Measurements from ENCODE around the gene PCDHA2.
A peak's percentile ranks its signal among the peaks of the same experiment; 100 is the strongest.
"Not testable (repeated sequence)": the region's sequence is repeated elsewhere in the genome, so short reads cannot be mapped to it uniquely, and the experiment has no call there.

Gene PCDHA2

GRCh38 chr5:140800816-140801493 is 6.3 kb downstream of the PCDHA2 start, which contains the start of gene PCDHA3:
Gene PCDHA3 (plus strand): TSS chr5:140801057.
- Histone ChIP-seq H3K27me3 (ENCODE audit: low read depth) (no peaks in the 10 kb centered on the region), H3K36me3 (replicated peaks) (no peaks in the 10 kb centered on the region), H3K4me1 (no peaks in the 10 kb centered on the region), H3K9me3 (peaks cover 4% of the 10 kb centered on the region; the same call in 1 of the 2 replicates), H3K4me3 (peak within 1 kb of the TSS; percentile 30)
- in situ Hi-C loops (cut with MboI; ENCODE audit: low sequenced_read_pairs): no loop called here
- DNase-seq (ENCODE audit: low spot score in 2 of 2): peak; percentile 64 to 74

GRCh38 chr5:140801494-140801841 is 6.8 kb downstream of the PCDHA2 start:
- peak overlapping the region; percentile 30 for H3K4me3 ChIP-seq
- peak; percentile 43 to 69 for DNase-seq (ENCODE audit: low spot score in 2 of 2)
- H3K27me3 ChIP-seq (ENCODE audit: low read depth): no peaks in the 10 kb centered on the region
- peaks cover 4% of the 10 kb centered on the region; the same call in 1 of the 2 replicates for H3K9me3 ChIP-seq
- in situ Hi-C loops (cut with MboI; ENCODE audit: low sequenced_read_pairs): no loop called here
- no peaks in the 10 kb centered on the region for H3K4me1 ChIP-seq
- no peaks in the 10 kb centered on the region for H3K36me3 ChIP-seq (replicated peaks)

- H3K4me3 ChIP-seq; in situ Hi-C loops (cut with MboI; ENCODE audit: low sequenced_read_pairs): not testable (repeated sequence)
Measured at GRCh38 chr5:140802381-140802780, 7.7 kb downstream of the PCDHA2 start.

GRCh38 chr5:140802781-140803271 is 8.2 kb downstream of the PCDHA2 start:
- in situ Hi-C loops (cut with MboI; ENCODE audit: low sequenced_read_pairs): no loop called here
- DNase-seq (ENCODE audit: low spot score in 2 of 2): no peak
- no peaks in the 10 kb centered on the region for H3K27me3 ChIP-seq (ENCODE audit: low read depth)
- no peaks in the 10 kb centered on the region for H3K36me3 ChIP-seq (replicated peaks)
- H3K4me3 ChIP-seq: no peak overlapping the region
- no peaks in the 10 kb centered on the region for H3K4me1 ChIP-seq
- peaks cover 4% of the 10 kb centered on the region; the same call in 1 of the 2 replicates for H3K9me3 ChIP-seq

More at GRCh38 chr5:140802381-140802780, 7.7 kb downstream of the PCDHA2 start:
- not testable (repeated sequence) for H3K9me3 ChIP-seq; H3K36me3 ChIP-seq (replicated peaks); DNase-seq (ENCODE audit: low spot score in 2 of 2); H3K4me1 ChIP-seq; H3K27me3 ChIP-seq (ENCODE audit: low read depth)

GRCh38 chr5:140806834-140807775 is 12.5 kb downstream of the PCDHA2 start, which contains the start of gene PCDHA4:
Gene PCDHA4 (plus strand): TSS chr5:140807068.
- in situ Hi-C loops (cut with MboI; ENCODE audit: low sequenced_read_pairs): no loop called here
- H3K4me3 ChIP-seq: no peak within 1 kb of the TSS
- no peaks in the 10 kb centered on the region for H3K4me1 ChIP-seq
- no peaks in the 10 kb centered on the region for H3K27me3 ChIP-seq (ENCODE audit: low read depth)
- no peaks in the 10 kb centered on the region for H3K9me3 ChIP-seq
- no peaks in the 10 kb centered on the region for H3K36me3 ChIP-seq (replicated peaks)
- peak in 1 of 2 experiments; percentile 46 for DNase-seq (ENCODE audit: low spot score in 2 of 2)

GRCh38 chr5:140808241-140808888 is 13.7 kb downstream of the PCDHA2 start:
- H3K9me3 ChIP-seq; H3K36me3 ChIP-seq (replicated peaks); in situ Hi-C loops (cut with MboI; ENCODE audit: low sequenced_read_pairs); DNase-seq (ENCODE audit: low spot score in 2 of 2); H3K4me3 ChIP-seq; H3K27me3 ChIP-seq (ENCODE audit: low read depth); H3K4me1 ChIP-seq: not testable (repeated sequence)

- Histone ChIP-seq H3K4me3 (no peak overlapping the region), H3K9me3 (no peaks in the 10 kb centered on the region), H3K27me3 (ENCODE audit: low read depth) (no peaks in the 10 kb centered on the region), H3K4me1 (no peaks in the 10 kb centered on the region), H3K36me3 (replicated peaks) (no peaks in the 10 kb centered on the region)
- in situ Hi-C loops (cut with MboI; ENCODE audit: low sequenced_read_pairs): no loop called here
- DNase-seq (ENCODE audit: low spot score in 2 of 2): no peak
Measured at GRCh38 chr5:140808889-140809291, 14.2 kb downstream of the PCDHA2 start.

- Histone ChIP-seq H3K36me3 (replicated peaks) (no peaks in the 10 kb centered on the region), H3K4me1 (no peaks in the 10 kb centered on the region), H3K9me3 (no peaks in the 10 kb centered on the region), H3K4me3 (no peak within 1 kb of the TSS), H3K27me3 (ENCODE audit: low read depth) (no peaks in the 10 kb centered on the region)
- in situ Hi-C loops (cut with MboI; ENCODE audit: low sequenced_read_pairs): no loop called here
- DNase-seq (ENCODE audit: low spot score in 2 of 2): peak; percentile 38 to 76
Measured at GRCh38 chr5:140821375-140822280, 27.0 kb downstream of the PCDHA2 start, which contains the start of gene PCDHA5. Gene PCDHA5 (plus strand): TSS chr5:140821613.

- no peak overlapping the region for H3K4me3 ChIP-seq
- no peak for DNase-seq (ENCODE audit: low spot score in 2 of 2)
- no peaks in the 10 kb centered on the region for H3K27me3 ChIP-seq (ENCODE audit: low read depth)
- H3K4me1 ChIP-seq: no peaks in the 10 kb centered on the region
- in situ Hi-C loops (cut with MboI; ENCODE audit: low sequenced_read_pairs): no loop called here
- no peaks in the 10 kb centered on the region for H3K36me3 ChIP-seq (replicated peaks)
- no peaks in the 10 kb centered on the region for H3K9me3 ChIP-seq
Measured at GRCh38 chr5:140822281-140822629, 27.6 kb downstream of the PCDHA2 start.

GRCh38 chr5:140822969-140823368 is 28.3 kb downstream of the PCDHA2 start:
- in situ Hi-C loops (cut with MboI; ENCODE audit: low sequenced_read_pairs); H3K9me3 ChIP-seq: not testable (repeated sequence)

GRCh38 chr5:140823475-140823874 is 28.8 kb downstream of the PCDHA2 start:
- in situ Hi-C loops (cut with MboI; ENCODE audit: low sequenced_read_pairs): no loop called here
- Histone ChIP-seq H3K4me3 (no peak overlapping the region), H3K27me3 (ENCODE audit: low read depth) (no peaks in the 10 kb centered on the region), H3K9me3 (no peaks in the 10 kb centered on the region), H3K4me1 (no peaks in the 10 kb centered on the region), H3K36me3 (replicated peaks) (no peaks in the 10 kb centered on the region)
- no peak for DNase-seq (ENCODE audit: low spot score in 2 of 2)

More at GRCh38 chr5:140822969-140823368, 28.3 kb downstream of the PCDHA2 start:
- not testable (repeated sequence) for H3K4me1 ChIP-seq; H3K4me3 ChIP-seq; H3K27me3 ChIP-seq (ENCODE audit: low read depth); DNase-seq (ENCODE audit: low spot score in 2 of 2); H3K36me3 ChIP-seq (replicated peaks)

GRCh38 chr5:140827704-140828361 is 33.2 kb downstream of the PCDHA2 start, which contains the start of gene PCDHA6:
Gene PCDHA6 (plus strand): TSS chr5:140827960. CDS start chr5:140828092, 132 bp downstream.
- no peak for DNase-seq (ENCODE audit: low spot score in 2 of 2)
- Histone ChIP-seq H3K27me3 (ENCODE audit: low read depth) (no peaks in the 10 kb centered on the region), H3K36me3 (replicated peaks) (no peaks in the 10 kb centered on the region), H3K4me3 (no peak within 1 kb of the TSS), H3K9me3 (no peaks in the 10 kb centered on the region), H3K4me1 (no peaks in the 10 kb centered on the region)
- in situ Hi-C loops (cut with MboI; ENCODE audit: low sequenced_read_pairs): no loop called here
